ENCODE results near the gene NHSL1.

The NHSL1 gene

DNA sequence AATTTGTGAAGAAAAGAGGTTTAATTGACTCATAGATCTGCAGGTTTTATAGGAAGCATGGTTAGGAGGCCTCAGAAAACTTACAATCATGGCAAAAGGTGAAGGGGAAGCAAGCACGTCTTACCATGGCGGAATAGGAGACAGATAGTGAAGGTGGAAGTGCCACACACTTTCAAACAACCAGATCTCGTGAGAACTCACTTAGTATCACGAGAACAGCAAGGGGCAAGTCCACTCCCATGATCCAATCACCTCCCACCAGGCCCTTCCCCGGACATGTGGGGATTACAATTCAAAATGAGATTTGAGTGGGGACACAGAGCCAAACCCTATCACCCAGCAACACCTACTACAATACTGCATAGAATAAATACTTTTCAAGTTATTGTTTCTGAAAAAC is 102.6 kb downstream of the NHSL1 start:
- no peaks in the 10 kb centered on the region for H3K36me3 Mint-ChIP-seq (ENCODE audit: low read depth)
- H3K4me1 Mint-ChIP-seq: no peaks in the 10 kb centered on the region
- peaks cover 8% of the 10 kb centered on the region for H3K27me3 Mint-ChIP-seq (ENCODE audit: low read depth, poor library complexity)
- no peaks in the 10 kb centered on the region for H3K9me3 Mint-ChIP-seq
- H3K27ac Mint-ChIP-seq: no peak overlapping the region
- no peak overlapping the region for H3K4me3 Mint-ChIP-seq
- TF ChIP-seq, protein P1, sequence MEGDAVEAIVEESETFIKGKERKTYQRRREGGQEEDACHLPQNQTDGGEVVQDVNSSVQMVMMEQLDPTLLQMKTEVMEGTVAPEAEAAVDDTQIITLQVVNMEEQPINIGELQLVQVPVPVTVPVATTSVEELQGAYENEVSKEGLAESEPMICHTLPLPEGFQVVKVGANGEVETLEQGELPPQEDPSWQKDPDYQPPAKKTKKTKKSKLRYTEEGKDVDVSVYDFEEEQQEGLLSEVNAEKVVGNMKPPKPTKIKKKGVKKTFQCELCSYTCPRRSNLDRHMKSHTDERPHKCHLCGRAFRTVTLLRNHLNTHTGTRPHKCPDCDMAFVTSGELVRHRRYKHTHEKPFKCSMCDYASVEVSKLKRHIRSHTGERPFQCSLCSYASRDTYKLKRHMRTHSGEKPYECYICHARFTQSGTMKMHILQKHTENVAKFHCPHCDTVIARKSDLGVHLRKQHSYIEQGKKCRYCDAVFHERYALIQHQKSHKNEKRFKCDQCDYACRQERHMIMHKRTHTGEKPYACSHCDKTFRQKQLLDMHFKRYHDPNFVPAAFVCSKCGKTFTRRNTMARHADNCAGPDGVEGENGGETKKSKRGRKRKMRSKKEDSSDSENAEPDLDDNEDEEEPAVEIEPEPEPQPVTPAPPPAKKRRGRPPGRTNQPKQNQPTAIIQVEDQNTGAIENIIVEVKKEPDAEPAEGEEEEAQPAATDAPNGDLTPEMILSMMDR (IDR thresholded peaks at IDR 0.05): no peak
- no peak for DNase-seq

DNA sequence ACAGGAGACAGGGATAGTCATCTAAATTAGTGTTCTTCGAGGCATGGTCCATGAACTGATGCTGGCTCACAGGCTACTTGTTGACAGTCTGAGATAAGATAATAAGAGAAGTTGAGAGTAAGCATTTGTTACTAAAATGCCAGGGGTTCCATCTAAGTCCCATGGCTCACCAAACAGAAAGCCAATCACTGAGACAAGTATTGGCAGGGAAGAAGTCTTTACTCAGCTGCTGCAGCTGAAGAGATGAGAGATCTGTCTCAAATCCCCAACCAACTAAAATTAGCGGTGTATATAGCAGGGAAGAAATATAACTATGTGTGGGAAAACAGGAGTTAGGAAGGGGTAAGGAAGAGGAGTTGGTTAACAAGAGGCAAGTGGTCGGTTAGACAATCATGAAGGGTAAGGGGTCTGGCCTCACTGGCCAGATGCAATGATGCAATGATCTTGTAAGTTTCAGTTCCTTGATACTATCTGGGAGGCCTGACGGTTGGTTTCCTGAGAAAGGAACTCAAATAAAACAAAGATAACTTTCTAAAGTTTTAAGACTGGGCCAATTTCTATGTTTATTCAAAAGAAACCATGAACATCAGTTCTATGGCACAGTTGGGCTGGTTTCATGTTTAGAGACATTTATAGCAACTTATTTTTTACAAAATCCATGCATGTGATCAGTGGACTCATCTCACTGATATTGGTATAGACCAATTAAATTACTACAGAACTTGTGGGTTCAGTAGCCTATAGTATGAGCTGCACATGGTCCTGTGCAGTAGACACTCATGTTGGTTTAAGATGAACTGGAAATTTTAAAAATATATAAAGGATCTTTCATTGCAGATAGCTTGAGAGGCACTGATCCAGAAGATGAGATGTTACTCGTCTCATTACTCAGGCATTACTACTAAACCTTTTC is 105.2 kb downstream of the NHSL1 start:
- Mint-ChIP-seq H3K4me3 (no peak overlapping the region), H3K27ac (no peak overlapping the region)
- TF ChIP-seq, protein P1 (IDR thresholded peaks at IDR 0.05): no peak

DNA sequence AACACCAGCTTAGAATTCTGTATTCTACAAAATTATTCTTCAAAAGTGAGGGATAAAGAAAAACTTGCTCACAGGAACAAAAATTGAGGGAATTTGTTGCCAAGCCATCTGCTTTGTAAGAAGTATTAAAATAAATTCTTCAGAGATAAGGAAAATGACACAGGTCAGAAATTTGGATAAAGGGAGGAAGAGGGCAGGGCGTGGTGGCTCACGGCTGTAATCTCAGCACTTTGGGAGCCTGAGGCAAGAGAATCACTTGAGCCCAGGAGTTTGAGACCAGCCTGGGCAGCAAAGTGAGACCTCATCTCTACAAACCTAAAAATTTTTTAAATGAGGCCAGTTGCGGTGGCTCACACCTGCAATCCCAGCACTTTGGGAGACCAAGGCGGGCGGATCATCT is 109.7 kb downstream of the NHSL1 start:
- Mint-ChIP-seq H3K4me3 (no peak overlapping the region), H3K27ac (no peak overlapping the region)

More for the DNA sequence above, 105.2 kb downstream of the NHSL1 start:
- H3K4me1 Mint-ChIP-seq: no peaks in the 10 kb centered on the region
- no peak for DNase-seq
- H3K36me3 Mint-ChIP-seq (ENCODE audit: low read depth): no peaks in the 10 kb centered on the region
- no peaks in the 10 kb centered on the region for H3K9me3 Mint-ChIP-seq
- peaks cover 9% of the 10 kb centered on the region for H3K27me3 Mint-ChIP-seq (ENCODE audit: low read depth, poor library complexity)

DNA sequence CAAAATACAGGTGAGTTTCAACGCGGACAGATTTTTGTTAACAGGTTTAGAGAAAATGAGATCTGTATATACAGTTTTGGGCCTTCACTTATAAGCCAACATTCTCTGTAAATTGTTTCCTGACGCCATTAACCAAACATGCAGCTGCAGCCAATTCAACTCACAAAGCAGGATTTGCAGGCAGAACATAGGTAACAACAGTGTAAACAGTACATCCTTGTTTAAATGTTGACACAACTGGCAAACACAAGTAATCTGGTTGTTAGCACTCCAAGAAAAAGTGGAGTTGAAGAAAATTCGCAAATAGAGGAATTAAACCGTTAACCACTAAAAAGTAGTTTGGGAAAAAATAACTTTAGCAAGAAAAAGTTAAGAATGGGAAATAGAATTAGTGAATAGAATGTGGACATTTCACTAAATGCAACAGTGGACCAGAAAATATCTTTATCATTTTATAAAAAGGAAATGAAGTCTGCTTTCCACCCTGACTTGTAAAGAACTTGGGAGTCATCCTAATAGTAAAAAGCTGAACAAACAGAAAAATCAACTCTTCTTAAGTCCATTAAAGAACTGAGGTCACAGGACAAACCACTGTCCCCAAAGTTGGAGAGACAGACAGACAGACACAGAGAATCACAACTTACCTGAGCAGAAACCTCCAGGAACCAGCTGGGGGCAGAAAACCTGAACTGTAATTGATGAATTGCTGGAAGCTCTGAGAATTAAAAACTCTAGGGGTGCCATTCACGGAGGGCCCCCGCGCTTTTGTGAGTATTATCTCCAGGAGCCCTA is 111.5 kb downstream of the NHSL1 start:
- DNase-seq: no peak
- TF ChIP-seq, protein P1 (IDR thresholded peaks at IDR 0.05): no peak
- no peak overlapping the region for H3K27ac Mint-ChIP-seq
- peaks cover 11% of the 10 kb centered on the region for H3K4me1 Mint-ChIP-seq
- H3K36me3 Mint-ChIP-seq (ENCODE audit: low read depth): no peaks in the 10 kb centered on the region
- no peak overlapping the region for H3K4me3 Mint-ChIP-seq
- peaks cover 9% of the 10 kb centered on the region for H3K27me3 Mint-ChIP-seq (ENCODE audit: low read depth, poor library complexity)
- H3K9me3 Mint-ChIP-seq: no peaks in the 10 kb centered on the region

More for the DNA sequence above, 109.7 kb downstream of the NHSL1 start:
- H3K9me3 Mint-ChIP-seq: no peaks in the 10 kb centered on the region
- DNase-seq: no peak
- H3K4me1 Mint-ChIP-seq: no peaks in the 10 kb centered on the region
- H3K36me3 Mint-ChIP-seq (ENCODE audit: low read depth): no peaks in the 10 kb centered on the region
- TF ChIP-seq, protein P1 (IDR thresholded peaks at IDR 0.05): no peak
- H3K27me3 Mint-ChIP-seq (ENCODE audit: low read depth, poor library complexity): peaks cover 9% of the 10 kb centered on the region

DNA sequence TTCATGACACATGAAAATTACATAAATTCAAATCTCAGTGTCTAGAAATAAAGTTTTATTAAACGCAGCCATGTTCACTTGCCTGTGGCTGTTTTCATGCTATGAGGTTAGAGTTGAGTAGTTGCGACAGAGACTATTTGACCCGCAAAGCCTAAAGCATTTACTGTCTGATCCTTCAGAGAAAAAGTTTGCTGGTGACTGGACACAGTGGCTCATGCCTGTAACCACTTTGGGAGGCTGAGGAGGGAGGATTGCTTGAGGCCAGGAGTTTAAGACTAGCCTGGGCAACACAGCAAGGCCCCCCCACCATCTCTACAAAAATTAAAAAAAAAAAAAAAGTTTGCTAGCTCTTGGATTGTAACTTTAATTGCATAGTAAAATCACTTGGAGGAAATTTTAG is 112.4 kb downstream of the NHSL1 start:
- Mint-ChIP-seq H3K27me3 (ENCODE audit: low read depth, poor library complexity) (peaks cover 9% of the 10 kb centered on the region), H3K9me3 (no peaks in the 10 kb centered on the region), H3K36me3 (ENCODE audit: low read depth) (no peaks in the 10 kb centered on the region), H3K4me1 (peaks cover 15% of the 10 kb centered on the region), H3K27ac (no peak overlapping the region), H3K4me3 (no peak overlapping the region)
- TF ChIP-seq, protein P1 (IDR thresholded peaks at IDR 0.05): no peak
- no peak for DNase-seq

All from nephron progenitor cell (in vitro differentiated cells).